HepG2 (cell line): ENCODE results near the gene MSI2. TPM values are rescaled to one million over a fixed set of nuclear protein-coding genes. Genes with fewer than 3 reads are reported as not detected.

Experiments used
- AKAP8 ChIP-seq: sonication (generic); formaldehyde crosslinking; IDR thresholded peaks from 2 replicates; pipeline ENCODE4 v1.5.1; 2020; ENCODE audit warnings: mild to moderate bottlenecking, missing genetic modification reagents
- RERE ChIP-seq: IDR thresholded peaks from 2 replicates; pipeline ENCODE4 v1.6.1; 2016; ENCODE audit warnings: low read depth, missing genetic modification reagents, missing compliant biosample characterization
- ZC3H13 ChIP-seq: sonication (generic); formaldehyde crosslinking; IDR thresholded peaks from 2 replicates; pipeline ENCODE4 v1.8.1; 2023; ENCODE audit warnings: mild to moderate bottlenecking, missing genetic modification reagents, moderate library complexity
- ZFP82 ChIP-seq: sonication (generic); formaldehyde crosslinking; IDR thresholded peaks from 2 replicates; pipeline ENCODE4 v1.5.1; 2020; ENCODE audit warnings: mild to moderate bottlenecking, missing genetic modification reagents, borderline replicate concordance
- ZKSCAN5 ChIP-seq: sonication (generic); formaldehyde crosslinking; IDR thresholded peaks from 2 replicates; pipeline ENCODE4 v1.5.1; 2020; ENCODE audit warnings: mild to moderate bottlenecking, missing genetic modification reagents
- ZNF17 ChIP-seq: sonication (generic); formaldehyde crosslinking; IDR thresholded peaks from 2 replicates; pipeline ENCODE4 v1.5.0; 2020; ENCODE audit warnings: mild to moderate bottlenecking, missing genetic modification reagents
- ZNF441 ChIP-seq: sonication (generic); formaldehyde crosslinking; IDR thresholded peaks from 2 replicates; pipeline ENCODE4 v1.7.0; 2021; ENCODE audit warnings: missing genetic modification reagents, borderline replicate concordance
- ZNF552 ChIP-seq: sonication (generic); formaldehyde crosslinking; IDR thresholded peaks from 2 replicates; pipeline ENCODE4 v1.9.0; 2022; ENCODE audit warnings: missing genetic modification reagents, mild to moderate bottlenecking, borderline replicate concordance
- ZNF629 ChIP-seq: sonication (generic); formaldehyde crosslinking; conservative IDR thresholded peaks from 2 replicates; pipeline ENCODE4 v1.5.0; 2020; ENCODE audit warnings: missing genetic modification reagents
- ZZZ3 ChIP-seq: sonication (generic); formaldehyde crosslinking; IDR thresholded peaks from 2 replicates; pipeline ENCODE4 v1.4.0; 2020; ENCODE audit warnings: missing genetic modification reagents, mild to moderate bottlenecking, borderline replicate concordance
- polyA plus RNA-seq, 8 experiments: library from polyadenylated mRNA; depleted of rRNA in 3 of 8; stranded (reverse) in 7 of 8; unstranded in 1 of 8; fragments of >200 nt; fragmentation: Illumina TruSeq in 4 of 8; extraction: Trizol in 4 of 8; gene quantifications; 2 replicates each; pipeline versions ENCODE4 v1.2.1 to v1.2.3, GENCODE V29; 2011 to 2016; ENCODE audit warnings: low read depth in 4 of 8, missing spikeins in 1 of 8, mixed read lengths in 1 of 8; ENCODE audit not compliant: insufficient read depth in 1 of 8
- total RNA-seq, 5 experiments: library from RNA; depleted of rRNA; stranded (reverse); fragments of >200 nt; fragmentation: Illumina TruSeq; extraction: Trizol; gene quantifications; 2 replicates each; pipeline ENCODE4 v1.2.3, GENCODE V29; 2016; ENCODE audit warnings: low read depth in 1 of 5
- TF ChIP-seq, protein P1 (sequence below): sonication (generic); formaldehyde crosslinking; IDR thresholded peaks from 2 replicates; pipeline ENCODE4 v1.4.0; 2020; ENCODE audit warnings: mild to moderate bottlenecking, missing genetic modification reagents
- TF ChIP-seq, protein P2 (sequence below): sonication (generic); formaldehyde crosslinking; conservative IDR thresholded peaks from 2 replicates; pipeline ENCODE4 v1.5.0; 2020; ENCODE audit warnings: missing genetic modification reagents

Gene MSI2
- total and polyA plus RNA-seq, 2 of the 13 experiments (the other 11 are each of a cell fraction or from before 2014, with no cell fraction given) = 77.5 to 78.4 TPM

- TF ChIP-seq, protein P1, sequence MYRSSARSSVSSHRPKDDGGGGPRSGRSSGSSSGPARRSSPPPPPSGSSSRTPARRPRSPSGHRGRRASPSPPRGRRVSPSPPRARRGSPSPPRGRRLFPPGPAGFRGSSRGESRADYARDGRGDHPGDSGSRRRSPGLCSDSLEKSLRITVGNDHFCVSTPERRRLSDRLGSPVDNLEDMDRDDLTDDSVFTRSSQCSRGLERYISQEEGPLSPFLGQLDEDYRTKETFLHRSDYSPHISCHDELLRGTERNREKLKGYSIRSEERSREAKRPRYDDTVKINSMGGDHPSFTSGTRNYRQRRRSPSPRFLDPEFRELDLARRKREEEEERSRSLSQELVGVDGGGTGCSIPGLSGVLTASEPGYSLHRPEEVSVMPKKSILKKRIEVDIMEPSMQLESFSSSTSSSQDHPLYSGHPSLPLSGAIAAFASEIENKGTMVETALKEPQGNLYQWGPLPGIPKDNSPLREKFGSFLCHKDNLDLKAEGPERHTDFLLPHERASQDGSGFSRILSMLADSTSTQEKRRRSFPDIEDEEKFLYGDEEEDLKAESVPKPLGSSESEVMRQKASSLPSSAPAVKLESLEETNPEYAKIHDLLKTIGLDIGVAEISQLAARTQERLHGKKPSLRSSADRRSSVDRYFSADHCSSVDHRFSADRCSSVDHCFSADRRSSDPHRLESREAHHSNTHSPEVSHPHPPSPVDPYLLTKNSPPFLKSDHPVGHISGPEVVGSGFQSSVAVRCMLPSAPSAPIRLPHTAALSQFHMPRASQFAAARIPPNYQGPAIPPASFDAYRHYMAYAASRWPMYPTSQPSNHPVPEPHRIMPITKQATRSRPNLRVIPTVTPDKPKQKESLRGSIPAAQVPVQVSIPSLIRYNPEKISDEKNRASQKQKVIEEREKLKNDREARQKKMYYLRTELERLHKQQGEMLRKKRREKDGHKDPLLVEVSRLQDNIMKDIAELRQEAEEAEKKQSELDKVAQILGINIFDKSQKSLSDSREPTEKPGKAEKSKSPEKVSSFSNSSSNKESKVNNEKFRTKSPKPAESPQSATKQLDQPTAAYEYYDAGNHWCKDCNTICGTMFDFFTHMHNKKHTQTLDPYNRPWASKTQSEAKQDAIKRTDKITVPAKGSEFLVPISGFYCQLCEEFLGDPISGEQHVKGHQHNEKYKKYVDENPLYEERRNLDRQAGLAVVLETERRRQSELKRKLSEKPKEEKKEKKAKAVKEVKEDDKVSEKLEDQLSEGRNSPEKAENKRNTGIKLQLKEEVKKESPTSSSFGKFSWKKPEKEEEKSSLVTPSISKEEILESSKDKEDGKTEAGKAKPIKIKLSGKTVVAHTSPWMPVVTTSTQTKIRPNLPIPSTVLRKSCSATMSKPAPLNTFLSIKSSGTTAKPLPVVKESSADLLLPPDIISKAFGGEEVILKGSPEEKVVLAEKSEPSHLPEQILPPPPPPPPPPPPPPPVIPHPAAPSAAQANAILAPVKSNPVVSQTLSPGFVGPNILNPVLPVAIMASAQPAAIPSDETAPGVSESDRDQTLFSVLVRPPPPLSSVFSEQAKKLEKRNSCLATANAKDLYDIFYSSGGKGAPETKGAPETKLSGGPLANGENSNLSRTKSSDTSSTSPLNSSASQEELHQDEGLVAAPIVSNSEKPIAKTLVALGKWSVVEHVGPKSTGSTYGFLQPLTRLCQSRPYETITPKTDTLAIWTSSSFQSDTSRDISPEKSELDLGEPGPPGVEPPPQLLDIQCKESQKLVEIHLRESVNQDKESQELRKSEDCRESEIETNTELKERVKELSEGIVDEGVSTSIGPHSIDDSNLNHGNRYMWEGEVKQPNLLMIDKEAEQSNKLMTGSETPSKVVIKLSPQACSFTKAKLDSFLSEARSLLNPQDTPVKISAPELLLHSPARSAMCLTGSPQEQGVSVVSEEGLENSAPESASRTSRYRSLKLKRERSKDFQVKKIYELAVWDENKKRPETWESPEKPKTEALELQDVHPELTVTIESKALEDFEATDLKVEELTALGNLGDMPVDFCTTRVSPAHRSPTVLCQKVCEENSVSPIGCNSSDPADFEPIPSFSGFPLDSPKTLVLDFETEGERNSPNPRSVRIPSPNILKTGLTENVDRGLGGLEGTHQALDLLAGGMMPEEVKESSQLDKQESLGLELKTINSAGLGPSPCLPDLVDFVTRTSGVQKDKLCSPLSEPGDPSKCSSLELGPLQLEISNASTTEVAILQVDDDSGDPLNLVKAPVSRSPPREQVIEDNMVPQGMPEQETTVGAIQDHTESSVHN = no peak
- TF ChIP-seq ZNF17 (CRISPR knock-in tag) = no peak
- TF ChIP-seq ZNF552 (CRISPR knock-in tag) = no peak
- TF ChIP-seq, protein P2, sequence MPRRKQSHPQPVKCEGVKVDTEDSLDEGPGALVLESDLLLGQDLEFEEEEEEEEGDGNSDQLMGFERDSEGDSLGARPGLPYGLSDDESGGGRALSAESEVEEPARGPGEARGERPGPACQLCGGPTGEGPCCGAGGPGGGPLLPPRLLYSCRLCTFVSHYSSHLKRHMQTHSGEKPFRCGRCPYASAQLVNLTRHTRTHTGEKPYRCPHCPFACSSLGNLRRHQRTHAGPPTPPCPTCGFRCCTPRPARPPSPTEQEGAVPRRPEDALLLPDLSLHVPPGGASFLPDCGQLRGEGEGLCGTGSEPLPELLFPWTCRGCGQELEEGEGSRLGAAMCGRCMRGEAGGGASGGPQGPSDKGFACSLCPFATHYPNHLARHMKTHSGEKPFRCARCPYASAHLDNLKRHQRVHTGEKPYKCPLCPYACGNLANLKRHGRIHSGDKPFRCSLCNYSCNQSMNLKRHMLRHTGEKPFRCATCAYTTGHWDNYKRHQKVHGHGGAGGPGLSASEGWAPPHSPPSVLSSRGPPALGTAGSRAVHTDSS (CRISPR knock-in tag) = no peak
- TF ChIP-seq ZKSCAN5 (CRISPR knock-in tag) = no peak
- peak; percentile 33; the same call in 1 of the 2 replicates for TF ChIP-seq RERE (CRISPR knock-in tag)
- no peak for TF ChIP-seq ZZZ3 (CRISPR knock-in tag)
- TF ChIP-seq ZFP82 = no peak
- no peak for TF ChIP-seq ZC3H13
- TF ChIP-seq ZNF629 = peak; percentile 6; the same call in 1 of the 2 replicates
- TF ChIP-seq AKAP8 (CRISPR knock-in tag) = no peak; the same call in 1 of the 2 replicates
- TF ChIP-seq ZNF441 (CRISPR knock-in tag) = no peak; the same call in 1 of the 2 replicates
Observed at GRCh38 chr17:57407287-57408070, 151.2 kb downstream of the MSI2 start (continued).
